ENCODE measurements around the gene PNRC1.

GRCh38 chr6:89067796-89068195 is 12.8 kb upstream of the PNRC1 start:
- TF ChIP-seq CTCF (IDR thresholded peaks at IDR 0.05), result no peak
- TF ChIP-seq POLR2AphosphoS5 (IDR thresholded peaks at IDR 0.05), result no peak
- no peak for TF ChIP-seq POLR2A (IDR thresholded peaks at IDR 0.05; ENCODE audit: low read depth)
- TF ChIP-seq EP300 (IDR thresholded peaks at IDR 0.05), result no peak
